Gastroesophageal sphincter (tissue), 4 donors: ENCODE results near the gene BPIFB4. TPM values are rescaled to one million over a fixed set of nuclear protein-coding genes. Genes with fewer than 3 reads are reported as not detected.

Experiments
- ATAC-seq: fragments of 150-250 bp; one replicate; pipeline ENCODE4 v1.9.1; 2016; ENCODE audit warnings: mild to moderate bottlenecking, moderate library complexity
- H3K27ac ChIP-seq, 4 donors: fragments of 200-600 bp; sonication (generic) in 3 of 4; 1 replicate in 3 of 4; 2 replicates in 1 of 4; pipeline ENCODE4 v1.5.1; 2016 to 2019
- H3K27me3 ChIP-seq: fragments of 200-600 bp; sonication (generic); one replicate; pipeline ENCODE4 v1.5.1; 2019
- H3K36me3 ChIP-seq, 2 donors: fragments of 200-600 bp; sonication (generic); one replicate each; pipeline ENCODE4 v1.5.1; 2019; ENCODE audit warnings: control low read depth in 1 of 2
- H3K4me1 ChIP-seq, 3 donors: fragments of 200-600 bp; sonication (generic); 1 replicate in 2 of 3; 2 replicates in 1 of 3; pipeline ENCODE4 v1.5.1; 2016 to 2019; ENCODE audit warnings: control low read depth in 2 of 3
- H3K4me3 ChIP-seq, 2 donors: fragments of 200-600 bp; sonication (generic); one replicate each; pipeline ENCODE4 v1.5.1; 2019; ENCODE audit warnings: mild to moderate bottlenecking in 1 of 2, moderate library complexity in 1 of 2
- H3K9me3 ChIP-seq, 3 donors: fragments of 200-600 bp; sonication (generic); one replicate each; pipeline ENCODE4 v1.5.1; 2017 to 2019; ENCODE audit warnings: control low read depth in 2 of 3
- CTCF ChIP-seq, 4 experiments: fragments of 200-600 bp in 2 of 4; fragments of 450-650 bp in 2 of 4; sonication (generic) in 1 of 4; IDR thresholded peaks; one replicate each; pipeline ENCODE4 v1.5.1; 2017 to 2019; ENCODE audit warnings: antibody characterized with exemption in 4 of 4, mild to moderate bottlenecking in 2 of 4, moderate library complexity in 2 of 4
- EP300 ChIP-seq: sonication (generic); formaldehyde crosslinking; IDR thresholded peaks from one replicate; pipeline ENCODE4 v1.6.1; 2017; ENCODE audit warnings: antibody characterized with exemption, mild to moderate bottlenecking
- POLR2A ChIP-seq, 2 donors: fragments of 450-650 bp; IDR thresholded peaks; one replicate each; pipeline ENCODE4 v1.6.1; 2017; ENCODE audit warnings: antibody characterized with exemption in 2 of 2, mild to moderate bottlenecking in 2 of 2, moderate library complexity in 1 of 2
- POLR2AphosphoS5 ChIP-seq: sonication (generic); formaldehyde crosslinking; IDR thresholded peaks from one replicate; pipeline ENCODE4 v1.6.1; 2017; ENCODE audit warnings: antibody characterized with exemption
- WGBS, 2 donors: methylation state at CpG; one replicate each; pipeline ENCODE4 v1.1.5; 2018; ENCODE audit warnings: low coverage in 1 of 2; 5-methylcytosine and 5-hydroxymethylcytosine counted together
- total RNA-seq, 4 donors: library from RNA; depleted of rRNA; stranded (reverse); fragments of >200 nt; gene quantifications; one replicate each; pipeline ENCODE4 v1.1.0, GENCODE V29; 2016

Gene BPIFB4
- total RNA-seq, 4 donors from 2014 or later = not detected

- H3K27ac ChIP-seq = no peak overlapping the region
- H3K27me3 ChIP-seq = peaks cover 6% of the 10 kb centered on the region
- no peak for ATAC-seq
- H3K4me1 ChIP-seq = no peaks in the 10 kb centered on the region
- no peaks in the 10 kb centered on the region for H3K9me3 ChIP-seq
- no peak overlapping the region for H3K4me3 ChIP-seq
- 100% methylated on average over 2 of the region's 11 CpGs; no CpG with 5 or more reads in 1 of the 2 donors for WGBS, 2 donors
- H3K36me3 ChIP-seq = no peaks in the 10 kb centered on the region
- TF ChIP-seq EP300 = no peak
- no peak for TF ChIP-seq POLR2A (IDR thresholded peaks at IDR 0.05)
- TF ChIP-seq CTCF (IDR thresholded peaks at IDR 0.05) = no peak
- TF ChIP-seq POLR2AphosphoS5 = no peak
These were observed 14.7 kb upstream of the BPIFB4 start for GRCh38 chr20:33064572-33065287.

- H3K4me3 ChIP-seq = no peak overlapping the region
- WGBS, 2 donors = 47 to 85% methylated on average over 5 to 8 of the region's 9 CpGs
These were observed 13.7 kb upstream of the BPIFB4 start for GRCh38 chr20:33065785-33066184.

GRCh38 chr20:33067806-33068205 is 11.6 kb upstream of the BPIFB4 start:
- no peak overlapping the region for H3K27ac ChIP-seq
- TF ChIP-seq CTCF (IDR thresholded peaks at IDR 0.05) = no peak
- no peak for TF ChIP-seq POLR2A (IDR thresholded peaks at IDR 0.05)
- no peak for TF ChIP-seq POLR2AphosphoS5
- TF ChIP-seq EP300 = no peak
- no peak for ATAC-seq
- no peaks in the 10 kb centered on the region for H3K9me3 ChIP-seq
- H3K4me1 ChIP-seq = no peaks in the 10 kb centered on the region
- WGBS, 2 donors = 66% methylated on average over 3 of the region's 3 CpGs; no CpG with 5 or more reads in 1 of the 2 donors
- H3K36me3 ChIP-seq = no peaks in the 10 kb centered on the region
- no peak overlapping the region for H3K4me3 ChIP-seq
- peaks cover 16% of the 10 kb centered on the region for H3K27me3 ChIP-seq

More at GRCh38 chr20:33065785-33066184, 13.7 kb upstream of the BPIFB4 start:
- H3K4me1 ChIP-seq = no peaks in the 10 kb centered on the region
- H3K9me3 ChIP-seq = no peaks in the 10 kb centered on the region
- no peaks in the 10 kb centered on the region for H3K36me3 ChIP-seq
- TF ChIP-seq CTCF (IDR thresholded peaks at IDR 0.05) (no peak), POLR2A (IDR thresholded peaks at IDR 0.05) (no peak), EP300 (no peak)
- no peak for ATAC-seq
- H3K27ac ChIP-seq = no peak overlapping the region
- peaks cover 5% of the 10 kb centered on the region for H3K27me3 ChIP-seq

GRCh38 chr20:33068251-33068939 is 11.0 kb upstream of the BPIFB4 start:
- Histone ChIP-seq H3K4me1 (no peaks in the 10 kb centered on the region), H3K4me3 (no peak overlapping the region), H3K9me3 (no peaks in the 10 kb centered on the region), H3K36me3 (no peaks in the 10 kb centered on the region), H3K27ac (no peak overlapping the region), H3K27me3 (peaks cover 17% of the 10 kb centered on the region)
- 70% methylated on average over 5 to 10 of the region's 12 CpGs for WGBS, 2 donors
- no peak for ATAC-seq
- TF ChIP-seq EP300 (no peak), POLR2AphosphoS5 (no peak), POLR2A (IDR thresholded peaks at IDR 0.05) (no peak), CTCF (IDR thresholded peaks at IDR 0.05) (no peak)

- TF ChIP-seq CTCF (IDR thresholded peaks at IDR 0.05) = no peak
- Histone ChIP-seq H3K27me3 (peaks cover 20% of the 10 kb centered on the region), H3K36me3 (no peaks in the 10 kb centered on the region), H3K4me3 (no peak overlapping the region), H3K27ac (no peak overlapping the region), H3K9me3 (no peaks in the 10 kb centered on the region), H3K4me1 (no peaks in the 10 kb centered on the region)
- no peak for ATAC-seq
- WGBS, 2 donors = 68% methylated on average over 3 of the region's 9 CpGs; no CpG with 5 or more reads in 1 of the 2 donors
These were observed 9.8 kb upstream of the BPIFB4 start for GRCh38 chr20:33069673-33070072.
